ENCODE measurements around the gene KPNB1. TPM values are rescaled to one million over a fixed set of nuclear protein-coding genes. Genes with fewer than 3 reads are reported as not detected.

The KPNB1 gene
- total RNA-seq, 1 experiment from 2014 or later = 410 TPM

DNA sequence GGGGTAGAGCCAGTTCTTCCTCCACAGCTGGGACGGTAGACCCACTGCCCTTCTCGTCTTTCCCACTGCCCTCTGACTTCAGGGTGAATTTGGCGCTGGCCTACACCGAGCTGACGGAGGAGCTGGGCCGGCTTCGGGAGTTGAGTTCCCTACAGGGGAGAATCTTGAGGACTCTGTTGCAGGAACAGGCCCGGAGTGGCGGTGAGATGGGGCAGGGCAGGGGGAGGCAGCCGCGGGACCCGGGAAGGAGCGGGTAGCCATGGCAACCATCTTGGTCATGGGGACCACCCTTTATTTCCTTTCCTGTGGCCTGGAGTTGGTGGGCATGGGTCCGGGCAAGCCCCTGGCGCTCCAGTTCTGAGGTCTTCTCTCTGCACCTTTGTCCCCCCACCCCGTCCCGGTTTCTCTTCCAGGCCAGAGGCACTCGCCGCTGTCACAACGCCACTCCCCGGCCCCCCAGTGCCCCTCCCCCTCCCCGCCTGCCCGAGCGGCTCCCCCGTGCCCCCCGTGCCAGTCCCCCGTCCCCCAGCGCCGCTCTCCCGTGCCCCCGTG lies 58.7 kb downstream of the KPNB1 start:
- no peak for DNase-seq (ENCODE audit: extremely low read depth, low read depth)

DNA sequence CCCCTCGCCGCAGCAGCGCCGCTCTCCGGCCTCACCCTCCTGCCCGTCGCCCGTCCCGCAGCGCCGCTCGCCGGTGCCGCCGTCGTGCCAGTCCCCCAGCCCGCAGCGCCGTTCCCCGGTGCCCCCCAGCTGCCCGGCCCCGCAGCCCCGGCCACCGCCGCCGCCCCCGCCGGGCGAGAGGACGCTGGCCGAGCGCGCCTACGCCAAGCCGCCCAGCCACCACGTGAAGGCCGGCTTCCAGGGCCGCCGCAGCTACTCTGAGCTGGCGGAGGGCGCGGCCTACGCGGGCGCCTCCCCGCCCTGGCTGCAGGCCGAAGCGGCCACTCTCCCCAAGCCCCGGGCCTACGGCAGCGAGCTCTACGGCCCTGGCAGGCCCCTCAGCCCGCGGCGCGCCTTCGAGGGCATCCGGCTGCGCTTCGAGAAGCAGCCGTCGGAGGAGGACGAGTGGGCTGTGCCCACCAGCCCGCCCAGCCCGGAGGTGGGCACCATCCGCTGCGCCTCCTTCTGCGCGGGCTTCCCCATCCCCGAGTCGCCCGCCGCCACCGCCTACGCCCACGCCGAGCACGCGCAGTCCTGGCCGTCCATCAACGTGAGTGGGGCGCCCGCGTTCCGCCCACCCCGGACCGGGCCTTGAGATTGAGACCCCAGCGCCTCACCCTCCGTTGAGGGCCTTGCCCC lies 59.3 kb downstream of the KPNB1 start:
- DNase-seq (ENCODE audit: extremely low read depth, low read depth) = no peak

DNA sequence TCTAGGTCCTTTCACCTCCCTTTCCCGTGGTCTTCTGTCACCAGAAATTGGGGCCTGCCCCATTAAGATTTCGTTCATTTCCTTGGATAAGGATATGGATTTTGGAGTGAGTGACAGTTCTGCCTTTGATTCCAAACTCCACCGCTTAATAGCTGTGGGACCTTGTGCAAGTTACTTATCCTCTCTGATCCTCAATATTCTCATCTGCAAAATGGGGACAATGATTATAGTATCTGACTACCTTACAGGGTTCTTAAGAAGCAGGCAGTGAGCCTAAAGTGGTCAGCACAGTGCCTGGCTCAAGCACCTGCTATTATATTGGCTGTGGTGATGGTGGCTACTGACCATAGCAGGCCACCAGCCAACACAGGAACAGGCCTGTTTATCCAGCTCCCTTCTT lies 59.9 kb downstream of the KPNB1 start:
- DNase-seq (ENCODE audit: extremely low read depth, low read depth) = no peak

DNA sequence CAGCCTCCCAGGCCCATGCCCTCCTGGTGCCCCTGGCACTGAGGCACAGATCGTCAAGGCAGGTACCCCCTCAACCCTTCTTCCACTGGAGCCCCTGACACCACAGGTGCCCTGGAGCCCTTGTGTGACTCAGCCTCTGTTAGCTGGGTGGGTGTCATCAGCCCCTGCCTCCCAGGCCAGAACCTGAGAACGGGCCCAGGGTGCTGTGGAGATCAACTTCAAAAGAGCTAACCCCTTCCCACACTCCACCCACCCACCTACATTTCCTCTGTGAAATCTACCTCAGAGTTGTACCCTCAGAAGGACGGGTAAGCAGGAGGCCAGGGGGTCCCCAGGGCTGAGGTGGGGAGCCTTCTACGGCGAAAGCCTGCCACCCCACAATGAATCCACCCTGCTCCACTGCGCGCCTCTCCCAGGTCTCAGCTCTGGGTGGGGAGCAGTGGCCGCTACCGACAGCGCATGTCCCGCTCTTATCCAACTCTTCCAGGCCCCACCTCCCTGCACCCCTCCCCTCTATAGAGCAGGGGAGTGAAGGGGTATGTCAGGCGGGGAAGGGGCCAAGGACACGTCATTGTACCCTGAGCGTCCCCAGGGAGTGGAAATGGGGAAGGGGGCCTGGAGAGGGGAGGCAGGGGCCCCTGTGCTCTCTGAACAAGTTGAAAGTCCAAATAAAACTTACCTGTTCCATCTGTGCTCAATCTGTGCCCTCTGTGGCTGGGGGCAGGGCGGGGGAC lies 61.8 kb downstream of the KPNB1 start:
- DNase-seq (ENCODE audit: extremely low read depth, low read depth) = no peak

- no peak for DNase-seq (ENCODE audit: extremely low read depth, low read depth)
These were observed 62.8 kb downstream of the KPNB1 start for GRCh38 chr17:47712330-47713023.

GRCh38 chr17:47713980-47714700 lies 64.4 kb downstream of the KPNB1 start:
- no peak for DNase-seq (ENCODE audit: extremely low read depth, low read depth)

GRCh38 chr17:47714773-47715396 lies 65.2 kb downstream of the KPNB1 start:
- DNase-seq (ENCODE audit: extremely low read depth, low read depth) = no peak

DNA sequence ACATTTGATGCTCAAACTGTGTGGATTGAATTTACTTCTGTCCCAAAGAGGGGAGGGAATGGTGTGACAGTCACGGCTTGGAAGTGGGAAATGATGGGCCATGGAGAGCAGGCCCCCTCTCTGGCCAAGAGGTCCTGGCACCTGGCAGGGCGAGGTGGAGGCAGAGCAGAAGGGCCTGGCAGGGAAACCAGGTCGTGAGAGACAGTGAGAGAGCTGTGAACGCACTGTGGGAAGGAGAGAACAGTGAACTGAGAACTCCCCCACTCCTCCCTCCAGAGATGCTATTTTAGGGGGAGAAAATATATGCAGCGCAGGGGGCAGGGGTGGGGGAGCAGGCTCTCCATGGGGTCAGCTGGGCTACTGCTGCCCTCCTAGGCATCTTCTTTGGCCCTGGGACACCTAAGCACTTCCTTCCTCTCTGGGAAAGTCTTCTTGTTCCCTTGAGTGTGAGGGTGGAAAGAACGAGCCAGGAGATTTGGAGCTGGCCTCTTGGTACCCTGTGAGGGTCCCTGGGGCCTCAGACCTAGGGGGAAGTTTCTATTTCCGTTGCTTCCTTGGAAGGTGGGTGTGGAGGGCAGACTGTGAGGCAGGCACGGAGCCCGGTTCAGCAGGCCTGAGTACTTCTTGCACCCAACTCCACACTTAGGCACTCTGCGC lies 66.1 kb downstream of the KPNB1 start:
- no peak for DNase-seq (ENCODE audit: extremely low read depth, low read depth)

- no peak for DNase-seq (ENCODE audit: extremely low read depth, low read depth)
These were observed 66.7 kb downstream of the KPNB1 start for GRCh38 chr17:47716375-47716774.

GRCh38 chr17:47717261-47717697 lies 67.6 kb downstream of the KPNB1 start:
- no peak for DNase-seq (ENCODE audit: extremely low read depth, low read depth)

GRCh38 chr17:47717979-47718621 lies 68.4 kb downstream of the KPNB1 start:
- DNase-seq (ENCODE audit: extremely low read depth, low read depth) = no peak

DNA sequence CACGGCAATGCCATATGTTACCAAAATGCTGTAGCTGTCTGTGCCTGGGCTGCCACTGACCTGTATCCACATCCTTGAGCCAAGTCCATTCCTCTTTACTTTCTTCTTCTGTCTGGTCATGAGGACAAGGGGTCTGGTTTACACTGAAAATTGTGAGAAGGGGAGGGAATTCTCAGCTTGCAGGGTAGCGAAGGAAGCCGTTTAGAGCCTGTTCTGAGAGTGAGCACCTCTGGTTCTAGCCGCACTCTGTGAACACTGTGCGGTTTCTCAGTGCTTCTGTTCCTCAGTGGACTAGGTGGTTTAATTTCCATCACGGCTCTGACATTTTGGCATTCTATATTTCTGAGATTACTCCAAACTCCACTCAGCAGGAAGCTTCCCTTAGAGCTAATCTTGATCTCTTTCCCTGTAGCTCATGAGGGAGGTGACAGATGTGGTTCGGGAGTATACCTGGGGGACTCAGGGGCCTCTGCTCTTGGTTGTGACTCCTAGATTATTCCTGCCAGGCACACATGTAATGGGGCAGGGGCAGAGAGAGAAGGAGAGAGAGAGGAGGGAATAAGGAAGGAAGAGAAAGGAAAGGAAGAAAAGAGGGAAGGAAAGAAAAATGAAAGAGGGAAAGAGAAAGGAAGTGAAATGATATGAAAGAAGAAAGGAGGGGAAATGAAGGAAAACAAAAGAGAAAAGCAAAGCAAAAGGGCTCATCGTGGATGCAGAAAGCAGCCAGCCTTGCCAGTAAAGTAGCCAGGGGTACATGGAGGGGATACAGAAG lies 69.1 kb downstream of the KPNB1 start:
- DNase-seq (ENCODE audit: extremely low read depth, low read depth) = no peak

DNA sequence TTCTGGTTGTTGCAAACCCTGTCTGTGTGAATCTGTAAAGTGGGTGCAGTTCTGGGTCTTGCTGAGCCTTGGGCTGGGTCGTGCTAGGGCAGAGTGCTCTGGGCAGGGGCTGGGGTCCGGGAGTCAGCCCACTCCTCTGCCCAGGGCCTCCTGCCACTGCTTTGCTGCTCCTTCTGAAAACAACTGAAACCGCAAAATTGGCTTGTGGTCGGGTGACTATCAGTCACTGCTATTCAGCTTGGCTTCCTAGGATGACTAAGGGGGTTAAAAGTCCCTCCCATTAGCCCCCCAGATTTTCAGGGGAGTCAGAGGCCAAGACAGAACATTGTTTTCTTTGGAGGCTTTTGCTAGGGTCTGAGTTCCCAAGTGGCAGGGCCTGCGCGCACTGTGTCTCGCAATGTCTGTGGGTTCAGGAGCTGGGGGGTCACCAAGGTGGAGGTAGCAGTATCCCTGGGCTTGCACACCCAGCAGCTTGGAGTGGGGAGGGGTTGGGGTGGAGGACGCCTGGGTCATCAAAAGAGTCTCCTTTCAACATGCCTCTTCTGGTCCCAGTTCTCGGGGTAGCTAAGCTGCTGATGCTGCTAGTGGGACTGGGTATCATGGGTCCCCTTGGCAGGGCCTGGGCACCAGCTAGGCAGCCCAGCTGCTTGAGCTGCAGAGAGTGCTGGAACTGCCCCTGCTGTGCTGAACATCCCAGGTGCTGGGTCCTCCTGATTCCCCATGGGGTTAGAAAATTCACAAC lies 69.9 kb downstream of the KPNB1 start:
- DNase-seq (ENCODE audit: extremely low read depth, low read depth) = no peak

DNA sequence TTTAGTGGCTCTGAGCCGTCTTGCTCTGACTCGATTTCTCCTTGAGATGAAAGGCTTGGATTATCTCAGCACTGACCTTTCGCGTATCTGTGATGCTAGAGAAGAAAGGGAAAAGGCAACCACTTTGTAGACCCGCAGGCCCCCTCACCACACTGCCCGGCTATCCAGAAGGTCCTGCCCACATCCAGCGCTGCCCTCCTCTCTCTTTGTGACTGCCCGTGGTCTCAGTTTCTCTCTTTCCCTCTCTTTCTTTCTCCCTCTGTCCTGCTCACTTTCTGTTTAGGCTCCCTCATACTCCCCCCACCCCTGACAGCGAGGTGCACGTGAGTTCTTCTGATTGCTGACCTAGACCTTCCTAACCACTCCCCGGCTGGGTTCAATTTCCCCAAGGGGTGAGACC lies 70.5 kb downstream of the KPNB1 start:
- no peak for DNase-seq (ENCODE audit: extremely low read depth, low read depth)

GRCh38 chr17:47720754-47721533 lies 71.2 kb downstream of the KPNB1 start:
- DNase-seq (ENCODE audit: extremely low read depth, low read depth) = no peak

- no peak for DNase-seq (ENCODE audit: extremely low read depth, low read depth)
These were observed 72.0 kb downstream of the KPNB1 start for GRCh38 chr17:47721725-47722124.

- DNase-seq (ENCODE audit: extremely low read depth, low read depth) = no peak
These were observed 75.0 kb downstream of the KPNB1 start for GRCh38 chr17:47724705-47725104.
